HG02763 (cell line): ENCODE data around the gene TREX2.

ENCODE experiments used
- ATAC-seq: cut with Tn5 transposase; IDR thresholded peaks from one replicate; pipeline ENCODE4 v1.9.1; 2021; ENCODE audit warnings: mild to moderate bottlenecking, moderate library complexity; ENCODE audit not compliant: unreplicated experiment

Gene TREX2, protein sequence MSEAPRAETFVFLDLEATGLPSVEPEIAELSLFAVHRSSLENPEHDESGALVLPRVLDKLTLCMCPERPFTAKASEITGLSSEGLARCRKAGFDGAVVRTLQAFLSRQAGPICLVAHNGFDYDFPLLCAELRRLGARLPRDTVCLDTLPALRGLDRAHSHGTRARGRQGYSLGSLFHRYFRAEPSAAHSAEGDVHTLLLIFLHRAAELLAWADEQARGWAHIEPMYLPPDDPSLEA

DNA sequence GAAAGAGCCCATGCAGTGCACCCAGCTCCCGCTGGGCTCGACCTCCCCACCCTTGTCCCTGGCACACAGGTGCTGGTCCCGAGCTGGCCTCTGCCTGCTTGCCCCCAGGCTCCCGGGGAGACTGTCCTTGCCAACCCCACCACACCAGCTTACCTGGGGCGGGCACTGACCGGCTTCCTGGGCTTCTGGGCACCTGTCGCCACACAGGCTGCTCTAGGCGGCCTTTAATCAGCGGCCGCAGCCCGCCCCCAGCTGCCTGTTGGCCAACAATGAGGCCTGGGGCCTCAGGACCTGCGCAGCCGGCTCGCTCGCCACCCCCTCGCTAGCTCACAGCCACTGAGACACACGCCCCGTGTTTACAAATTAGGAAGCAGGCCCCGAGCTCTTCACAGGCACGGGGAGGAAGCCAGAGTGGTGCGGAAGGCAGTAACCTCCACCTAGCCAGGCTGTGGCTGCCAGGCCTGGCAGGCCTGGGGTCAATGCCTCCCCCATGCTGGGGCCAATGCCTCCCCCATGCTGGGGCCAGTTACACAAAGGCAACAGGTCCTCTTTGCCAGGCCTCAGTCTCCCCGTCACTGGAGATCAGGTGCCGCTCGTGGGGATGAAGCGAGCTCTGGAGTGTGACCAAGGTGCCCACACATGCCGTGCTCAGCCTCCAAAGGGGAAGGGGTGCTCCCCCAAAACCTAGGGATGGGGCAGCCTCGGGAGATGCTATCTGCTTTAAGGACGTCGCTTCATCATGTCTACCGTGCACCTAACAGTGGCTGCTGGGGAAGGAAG is at the start of gene TREX2:
Gene TREX2, minus strand, starts transcription at position 201 of the 780 bp plus-strand sequence. CDS start 626 bp downstream, outside the sequence.
- no peak for ATAC-seq

DNA sequence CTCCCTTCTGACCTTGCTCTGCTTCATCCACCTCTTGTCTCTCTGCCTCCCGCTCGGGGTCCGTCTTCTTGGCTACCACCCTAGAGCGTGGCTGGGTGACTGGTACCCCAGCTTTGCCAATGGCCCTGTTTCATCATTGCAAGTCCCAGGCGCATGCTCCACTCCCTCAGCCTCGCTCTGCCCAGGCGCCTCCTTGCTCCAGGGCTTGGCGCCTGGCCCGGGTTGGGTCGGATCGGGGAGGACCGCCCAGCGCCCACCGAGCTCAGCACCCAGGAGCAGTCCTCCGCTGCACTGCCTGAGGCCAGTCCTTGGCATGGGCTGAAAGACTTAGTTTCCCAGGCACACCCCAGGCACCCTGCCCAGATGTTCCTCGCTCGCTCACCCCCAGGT is 49.5 kb upstream of the TREX2 start:
- ATAC-seq, result no peak

DNA sequence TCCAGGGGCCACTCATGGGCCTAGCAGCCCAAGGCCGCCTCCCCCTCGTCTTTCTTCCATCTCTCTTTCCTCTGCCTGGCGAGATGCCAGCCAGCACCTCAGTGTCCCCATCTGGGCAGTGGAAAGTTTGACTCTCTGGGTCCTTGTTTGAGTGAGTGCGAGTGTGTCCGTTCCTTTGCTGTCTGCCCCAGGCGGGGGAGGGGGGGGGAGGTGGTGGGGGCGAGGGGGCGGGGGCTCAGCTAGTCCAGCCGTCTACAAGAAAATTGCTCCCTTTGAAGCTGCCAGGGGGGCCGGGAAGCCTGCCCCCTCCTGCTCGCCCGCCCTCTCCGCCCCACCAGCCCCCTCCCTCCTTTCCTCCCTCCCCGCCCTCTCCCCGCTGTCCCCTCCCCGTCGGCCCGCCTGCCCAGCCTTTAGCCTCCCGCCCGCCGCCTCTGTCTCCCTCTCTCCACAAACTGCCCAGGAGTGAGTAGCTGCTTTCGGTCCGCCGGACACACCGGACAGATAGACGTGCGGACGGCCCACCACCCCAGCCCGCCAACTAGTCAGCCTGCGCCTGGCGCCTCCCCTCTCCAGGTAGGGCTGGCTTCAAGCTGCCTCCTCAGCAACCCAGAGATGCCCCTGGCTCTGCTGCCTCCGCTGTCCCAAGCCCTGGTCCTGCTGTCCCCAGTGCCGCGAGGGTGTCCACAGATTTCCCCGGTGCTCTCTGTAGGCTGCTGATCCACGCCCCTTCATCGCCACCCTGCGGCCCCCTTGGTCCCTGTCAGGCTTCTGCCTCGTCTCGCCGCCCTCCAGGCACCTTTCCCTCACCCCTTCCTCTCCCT is 48.9 kb upstream of the TREX2 start, which contains the start of gene BGN:
Gene BGN, plus strand, starts transcription at position 440 of the 821 bp plus-strand sequence. CDS start 9,652 bp downstream, outside the sequence.
- ATAC-seq, result no peak

DNA sequence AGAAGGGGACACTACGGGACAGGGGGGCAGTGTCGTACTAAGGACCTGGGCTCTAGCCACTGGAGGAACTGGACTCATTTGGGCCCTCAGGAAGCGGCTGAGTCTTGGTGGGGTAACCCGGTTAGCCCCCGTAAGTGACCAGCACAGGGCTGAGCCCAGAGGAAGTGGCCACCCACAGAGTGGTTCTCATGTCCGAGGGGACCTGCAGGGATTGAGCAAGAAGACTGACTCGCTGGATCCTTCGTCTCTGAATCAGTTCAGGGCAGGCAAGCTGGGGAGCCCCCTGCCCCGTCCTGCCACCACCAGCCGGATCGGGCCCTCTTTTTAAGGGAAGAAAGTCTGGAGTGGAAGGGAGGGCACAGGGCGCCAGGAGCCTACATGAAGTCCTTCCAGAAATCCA is 48.2 kb upstream of the TREX2 start:
- ATAC-seq, result no peak

DNA sequence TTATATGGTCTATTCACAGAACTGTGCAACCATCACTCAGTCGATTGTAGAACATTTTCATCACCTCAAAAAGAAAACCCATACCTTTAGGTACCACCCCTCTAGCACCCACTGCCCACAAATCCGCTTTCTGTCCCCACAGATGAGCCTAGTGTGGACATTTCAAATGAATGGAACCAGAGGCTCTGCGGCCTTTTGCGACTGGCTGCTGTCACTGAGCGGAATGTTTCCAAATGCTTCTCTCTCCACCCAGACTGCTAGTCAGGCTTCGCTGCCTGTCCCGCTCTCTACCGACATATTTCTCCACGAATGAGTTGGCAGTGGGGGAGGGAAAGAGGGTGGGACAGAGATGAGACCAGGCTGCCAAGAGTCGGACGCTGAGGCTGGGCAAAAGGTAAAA is 47.2 kb upstream of the TREX2 start:
- no peak for ATAC-seq

DNA sequence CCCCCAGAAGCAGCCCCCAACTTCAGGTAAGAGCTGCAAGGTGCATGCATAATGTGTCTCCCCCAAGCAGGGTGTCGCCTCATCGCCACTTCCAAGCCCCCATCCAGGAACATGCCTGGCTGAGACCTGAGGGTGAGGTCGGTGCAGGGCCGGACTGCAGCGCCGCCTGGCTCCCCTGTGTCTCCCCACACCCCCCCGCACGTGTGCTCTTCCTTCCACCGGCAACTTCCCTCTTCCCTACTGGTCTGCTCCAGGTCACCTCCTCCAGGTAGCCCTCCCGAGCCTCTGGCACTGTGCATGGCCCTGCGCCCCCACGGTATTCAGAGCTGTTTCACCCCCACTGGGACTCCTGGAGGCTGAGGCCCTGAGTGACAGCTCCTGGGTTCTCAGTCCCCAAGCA is 46.7 kb upstream of the TREX2 start:
- no peak for ATAC-seq

DNA sequence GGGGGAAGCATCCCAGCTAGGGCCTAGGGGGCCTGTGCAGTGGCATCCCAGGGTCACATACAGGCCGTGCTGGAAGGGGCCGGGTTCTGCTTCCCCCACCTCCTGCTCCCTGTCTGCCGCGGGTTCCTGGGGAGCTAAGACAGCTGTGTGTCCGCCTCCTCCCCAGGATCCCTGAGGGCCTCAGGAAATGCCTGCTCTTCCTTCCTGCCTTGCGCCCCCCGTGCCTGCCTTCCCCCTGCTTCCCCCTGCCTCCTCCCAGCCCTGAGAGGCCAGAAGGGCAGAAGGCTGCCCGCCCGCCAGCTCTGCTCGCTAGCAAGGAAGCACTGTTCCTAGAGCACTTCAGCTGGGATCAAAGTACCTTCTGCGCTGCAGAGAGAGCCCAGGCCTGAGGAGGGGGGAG is 46.1 kb upstream of the TREX2 start:
- ATAC-seq, result no peak

DNA sequence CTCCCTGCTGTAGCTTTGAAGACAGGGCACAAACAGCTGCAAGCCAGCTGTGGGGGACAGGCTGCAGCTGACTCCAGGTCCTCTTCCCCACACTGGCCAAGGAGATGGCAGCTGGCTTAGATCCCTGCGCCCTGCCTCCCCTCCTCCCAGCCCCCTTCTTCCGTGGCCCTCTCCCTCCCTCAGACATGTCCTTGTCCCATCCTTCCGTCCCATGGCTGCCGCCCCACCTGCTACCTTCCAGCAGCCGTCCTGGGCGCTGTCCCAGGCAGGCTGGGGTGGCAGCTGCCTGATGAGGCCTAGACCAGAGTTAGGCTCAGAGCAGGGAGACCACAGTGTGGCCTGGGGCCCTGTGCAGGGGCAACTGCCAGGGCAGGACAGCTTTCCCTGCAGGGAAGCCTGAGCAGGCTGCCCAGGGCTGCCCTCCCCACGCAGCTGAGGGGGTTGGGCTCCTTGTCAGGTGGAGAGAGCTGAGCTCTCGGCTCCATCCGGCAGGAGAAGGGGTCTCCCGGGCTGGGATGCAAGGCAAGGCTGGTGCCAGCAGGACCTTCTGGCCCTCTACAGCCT is 45.6 kb upstream of the TREX2 start:
- no peak for ATAC-seq

DNA sequence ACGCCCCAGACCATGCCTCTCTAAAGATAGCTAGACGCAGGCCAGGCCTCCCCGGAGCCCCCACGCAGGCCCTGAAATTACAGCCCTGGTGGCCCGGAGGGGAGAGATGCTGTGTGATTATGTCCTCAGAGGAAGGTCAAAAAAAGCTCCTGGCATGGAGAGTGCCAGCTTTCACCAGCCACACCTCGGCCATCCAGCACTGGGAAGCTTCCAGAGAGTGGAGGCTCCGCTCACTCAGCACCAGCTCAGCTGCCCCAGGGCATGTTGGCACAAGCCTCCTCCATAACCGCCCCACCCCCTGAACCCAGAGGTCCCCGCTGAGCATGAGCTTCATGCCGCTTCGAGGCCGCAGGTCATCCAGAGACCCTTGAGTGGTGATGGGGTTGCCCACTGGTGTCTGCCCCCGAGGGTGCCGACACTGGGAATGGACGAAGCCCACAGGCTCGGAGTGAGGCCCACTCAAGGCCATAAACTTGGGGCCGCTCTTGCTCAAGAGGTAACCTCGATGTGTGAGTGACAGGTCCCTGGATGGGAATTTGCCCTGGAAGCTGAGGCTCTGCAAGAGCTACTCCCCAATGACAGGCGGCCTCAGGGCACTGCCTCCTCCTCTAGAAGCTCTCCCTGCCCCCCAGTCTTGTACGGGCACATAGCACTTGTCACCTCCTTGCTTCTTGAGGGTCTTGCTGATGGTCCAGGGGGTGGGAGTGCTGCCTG is 44.5 kb upstream of the TREX2 start:
- ATAC-seq, result no peak

DNA sequence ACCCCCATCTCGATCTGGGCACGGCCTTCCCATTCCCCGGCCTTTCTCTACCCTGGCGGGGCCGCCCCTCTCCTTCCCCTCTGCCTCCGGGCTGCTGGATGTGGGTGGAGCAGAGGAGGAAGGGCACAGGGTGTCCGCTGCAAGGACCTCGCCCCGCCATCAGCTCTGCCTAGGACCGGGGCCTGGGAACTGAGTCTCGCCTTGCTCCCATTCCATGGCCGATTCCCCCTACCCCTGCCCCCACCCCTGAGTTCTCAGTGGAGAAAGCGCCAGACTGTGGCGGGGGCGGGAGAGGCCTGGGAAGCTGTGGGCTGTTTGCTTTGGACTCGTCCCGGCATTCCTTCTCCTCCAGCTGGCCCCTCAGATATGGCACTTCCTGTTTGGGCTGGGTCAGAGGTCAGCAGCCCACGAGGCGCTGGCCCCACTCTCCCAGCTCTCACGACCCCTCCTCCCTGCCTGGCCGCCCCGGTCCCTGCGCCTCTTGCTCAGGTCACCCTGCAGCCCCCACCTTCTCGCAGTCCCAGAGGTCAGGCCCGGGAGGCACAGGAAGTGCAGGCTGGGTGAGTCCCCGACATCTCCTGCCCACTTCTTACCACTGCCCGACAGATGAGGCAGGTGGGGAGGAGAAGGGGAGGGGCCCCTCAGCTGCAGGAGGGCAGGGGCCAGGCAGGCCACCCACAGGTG is 42.5 kb upstream of the TREX2 start:
- no peak for ATAC-seq

DNA sequence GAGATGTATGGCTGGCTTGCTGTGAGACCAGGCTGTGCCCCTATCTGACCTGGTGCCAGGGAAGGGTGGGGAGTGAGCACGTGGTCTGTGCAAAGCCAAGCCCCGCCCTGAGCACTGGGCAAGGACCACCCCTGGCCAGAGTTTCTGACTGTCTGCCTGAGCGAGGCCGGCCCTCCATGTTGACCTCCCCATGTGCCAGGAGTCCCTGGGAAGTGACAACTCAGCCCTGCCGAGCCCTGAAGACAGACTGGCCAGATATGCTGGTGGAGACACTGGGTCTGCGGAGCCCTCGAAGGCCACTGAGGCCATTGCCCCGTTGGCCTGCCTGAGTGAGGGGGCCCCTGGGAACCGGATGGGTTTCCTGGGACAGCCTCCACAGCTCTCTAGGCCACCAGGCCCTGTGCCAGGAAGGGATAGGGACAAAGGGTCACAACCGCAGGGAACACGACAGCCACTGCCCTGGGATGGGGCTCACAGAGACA is 41.8 kb upstream of the TREX2 start:
- no peak for ATAC-seq

DNA sequence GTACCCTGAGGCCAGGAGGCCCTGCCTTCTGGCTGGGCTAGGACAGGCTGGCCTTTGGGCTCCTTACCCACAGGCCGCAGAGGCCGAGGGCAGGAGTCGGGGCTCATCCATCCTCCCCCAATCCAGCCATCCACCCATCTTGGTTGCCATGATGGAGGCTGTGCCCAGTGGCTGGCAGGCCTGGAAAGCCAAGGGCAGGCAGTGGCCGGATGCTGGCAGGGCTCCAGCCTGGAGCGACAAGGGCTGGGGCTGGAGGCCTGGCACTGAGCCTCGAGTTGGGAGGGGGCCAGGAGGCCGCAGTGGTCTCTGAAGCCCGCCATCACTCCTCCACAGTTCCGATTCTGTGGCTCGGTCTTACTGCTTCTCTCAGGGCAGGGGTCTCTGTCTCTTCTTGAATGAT is 40.3 kb upstream of the TREX2 start:
- ATAC-seq, result no peak

DNA sequence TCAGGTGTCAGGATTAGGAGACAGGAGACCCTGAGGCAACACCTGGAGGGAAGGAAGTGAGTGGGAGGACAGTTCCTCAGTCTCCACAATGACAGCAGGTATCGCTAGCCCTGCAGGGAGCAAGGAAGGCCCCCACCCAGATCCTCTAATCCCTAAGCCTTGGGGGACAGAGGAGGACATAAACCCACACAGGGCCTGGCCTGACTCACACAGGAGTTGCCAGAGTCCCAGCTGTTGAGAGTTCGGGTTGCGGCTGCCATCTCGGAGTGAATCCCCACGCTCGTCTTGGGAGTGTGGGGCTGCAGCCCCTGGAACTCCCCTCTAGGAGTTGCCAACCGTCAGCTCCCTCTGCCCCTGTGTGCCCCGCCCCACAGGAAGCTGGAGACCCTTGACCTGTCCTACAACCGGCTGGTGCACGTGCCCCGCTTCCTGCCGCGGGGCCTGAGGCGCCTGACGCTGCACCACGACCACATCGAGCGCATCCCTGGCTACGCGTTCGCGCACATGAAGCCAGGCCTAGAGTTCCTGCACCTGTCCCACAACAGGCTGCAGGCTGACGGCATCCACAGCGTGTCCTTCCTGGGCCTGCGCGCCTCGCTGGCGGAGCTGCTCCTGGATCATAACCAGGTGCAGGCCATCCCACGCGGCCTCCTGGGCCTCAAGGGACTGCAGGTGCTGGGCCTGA is 39.7 kb upstream of the TREX2 start:
- no peak for ATAC-seq

DNA sequence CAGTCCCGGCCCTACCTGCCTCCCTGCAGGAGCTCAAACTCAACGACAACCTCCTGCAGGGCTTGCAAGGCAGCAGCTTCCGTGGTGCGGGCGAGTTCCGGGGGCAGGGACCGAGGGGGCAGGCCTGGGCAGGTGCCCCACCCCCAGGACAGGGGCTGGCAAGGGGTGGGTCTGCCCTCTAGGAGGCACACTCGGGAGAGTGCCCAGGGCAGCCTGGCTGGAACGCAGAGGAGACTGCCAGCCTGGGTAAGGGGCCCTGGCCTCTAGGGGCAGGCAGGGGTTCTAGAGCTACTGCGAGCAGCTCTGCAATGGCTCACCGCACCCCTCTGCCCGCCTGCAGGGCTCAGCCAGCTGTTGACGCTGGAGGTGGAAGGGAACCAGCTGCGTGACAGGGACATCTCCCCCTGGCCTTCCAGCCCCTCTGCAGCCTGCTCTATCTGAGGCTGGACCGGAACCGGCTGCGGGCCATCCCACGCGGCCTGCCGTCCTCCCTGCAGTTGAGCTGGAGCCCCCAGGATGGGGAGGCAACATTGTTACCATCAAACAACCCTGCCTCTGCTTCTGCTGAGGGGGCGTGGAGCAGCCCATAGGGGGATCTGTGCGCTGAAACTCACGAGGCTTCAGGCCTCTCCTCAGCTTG is 36.6 kb upstream of the TREX2 start:
- ATAC-seq, result no peak

DNA sequence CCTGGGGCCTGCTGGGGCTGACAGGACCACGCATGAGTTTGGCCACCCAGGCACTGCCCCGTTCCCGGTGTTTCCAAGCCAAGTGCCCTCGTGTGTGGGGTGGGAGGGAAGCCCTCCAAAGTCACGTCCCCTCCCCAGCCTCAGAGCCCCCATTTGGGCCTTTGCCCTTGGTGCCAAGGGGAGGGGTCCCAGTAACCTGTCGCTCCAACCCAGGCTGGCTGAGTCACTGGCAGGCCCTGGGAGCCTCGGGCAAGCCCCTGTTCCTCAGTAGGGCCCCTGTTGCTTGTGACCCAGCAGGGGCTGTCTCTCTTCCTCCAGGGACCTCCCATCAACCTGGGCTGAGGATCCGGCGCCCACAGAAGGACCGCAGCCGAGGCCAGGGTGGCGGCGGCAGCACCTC is 35.2 kb upstream of the TREX2 start:
- ATAC-seq, result no peak

DNA sequence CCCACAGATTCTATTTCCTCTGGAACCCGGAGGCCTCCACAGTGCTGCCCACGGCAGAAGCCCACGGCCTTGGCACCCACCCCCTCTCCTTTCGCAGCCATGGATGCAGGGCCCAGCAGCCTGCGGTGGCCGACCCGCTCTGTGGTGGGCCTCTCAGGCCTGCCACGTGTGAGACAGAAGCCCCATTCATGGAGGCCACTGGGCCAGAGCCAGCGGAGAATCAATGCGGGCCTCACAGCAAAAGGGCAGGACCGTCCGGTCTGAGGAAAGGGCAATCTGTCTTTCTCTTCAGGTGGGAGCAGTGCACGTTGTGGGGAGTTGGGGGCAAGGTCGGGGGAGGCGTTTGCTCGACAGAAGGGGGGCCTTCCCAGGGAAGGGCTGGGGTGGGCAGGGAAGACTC is 32.9 kb upstream of the TREX2 start:
- no peak for ATAC-seq

DNA sequence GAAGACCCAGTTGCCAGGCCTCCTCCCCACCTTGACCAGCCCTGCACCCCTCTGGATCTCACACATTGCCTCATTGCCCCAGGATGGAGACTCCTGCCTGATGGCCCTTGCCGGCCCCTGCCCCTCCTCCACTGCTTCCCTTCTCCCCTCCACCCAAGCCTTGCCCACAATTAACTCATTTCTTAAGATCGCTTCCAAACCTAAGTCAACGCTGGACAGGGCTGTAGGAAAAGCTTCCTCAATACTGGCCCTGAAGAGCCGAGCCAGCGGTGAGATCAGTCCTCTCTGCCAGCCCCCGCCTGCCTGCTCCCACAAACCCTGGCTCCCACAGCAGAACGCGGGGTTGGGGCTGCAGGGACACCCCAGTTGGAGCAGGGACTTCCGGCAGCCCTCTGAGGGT is 32.0 kb upstream of the TREX2 start:
- ATAC-seq, result no peak

DNA sequence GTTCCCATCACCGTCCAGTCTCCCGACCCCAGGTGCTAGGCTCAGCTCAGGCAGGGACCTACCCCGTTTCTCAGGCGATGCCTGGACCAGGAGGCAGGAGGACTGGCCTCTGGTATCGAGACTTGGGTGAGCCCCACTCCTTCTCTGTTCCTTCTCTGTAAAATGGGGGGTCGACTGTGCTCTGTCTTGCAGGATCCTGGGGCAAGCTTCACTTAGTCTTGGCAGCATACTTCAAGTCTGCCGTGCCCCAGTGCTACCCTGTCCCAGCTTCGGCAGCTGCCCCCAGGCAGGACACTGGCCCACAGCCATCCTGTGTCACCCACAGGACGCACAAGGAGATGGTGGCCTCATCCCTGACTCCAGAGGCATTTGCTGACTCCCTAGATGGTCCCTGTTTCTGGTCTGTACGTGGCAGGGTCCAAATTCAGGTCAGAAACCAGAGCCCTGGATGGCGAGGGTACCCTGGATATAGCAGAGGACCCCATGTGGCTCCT is 31.6 kb upstream of the TREX2 start:
- no peak for ATAC-seq
